ENCODE measurements around the gene CDCA4.

- no peak for TF ChIP-seq CTCF (IDR thresholded peaks at IDR 0.05)
- no peak for TF ChIP-seq POLR2A (IDR thresholded peaks at IDR 0.05)
- TF ChIP-seq POLR2AphosphoS5 (IDR thresholded peaks at IDR 0.05; ENCODE audit: insufficient read depth in 1 of 2, low read depth in 1 of 2) = no peak
Observed at GRCh38 chr14:105023144-105023543, 2.3 kb upstream of the CDCA4 start.

Data from vagina (tissue), 2 donors.